ENCODE data around the gene PRDM16.

Gene PRDM16

GRCh38 chr1:3410142-3410925 lies 341.3 kb downstream of the PRDM16 start:
- DNase-seq = no peak

- DNase-seq = no peak
Measured at GRCh38 chr1:3411806-3412205, 342.8 kb downstream of the PRDM16 start.

GRCh38 chr1:3412376-3412775 lies 343.4 kb downstream of the PRDM16 start:
- no peak for DNase-seq

GRCh38 chr1:3413975-3414710 lies 345.1 kb downstream of the PRDM16 start:
- DNase-seq = no peak

- DNase-seq = no peak
Measured at GRCh38 chr1:3415260-3416090, 346.5 kb downstream of the PRDM16 start.

GRCh38 chr1:3417082-3417739 lies 348.2 kb downstream of the PRDM16 start:
- DNase-seq = no peak

- no peak for DNase-seq
Measured at GRCh38 chr1:3417934-3418333, 348.9 kb downstream of the PRDM16 start.

- DNase-seq = no peak
Measured at GRCh38 chr1:3418600-3418999, 349.6 kb downstream of the PRDM16 start.

GRCh38 chr1:3419415-3420204 lies 350.6 kb downstream of the PRDM16 start:
- no peak for DNase-seq

- no peak for DNase-seq
Measured at GRCh38 chr1:3420218-3420951, 351.4 kb downstream of the PRDM16 start.

GRCh38 chr1:3422638-3423037 lies 353.6 kb downstream of the PRDM16 start:
- no peak for DNase-seq

- no peak for DNase-seq
Measured at GRCh38 chr1:3423245-3423829, 354.3 kb downstream of the PRDM16 start.

GRCh38 chr1:3423896-3424611 lies 355.1 kb downstream of the PRDM16 start:
- no peak for DNase-seq

- DNase-seq = no peak
Measured at GRCh38 chr1:3425486-3426215, 356.6 kb downstream of the PRDM16 start.

- DNase-seq = no peak
Measured at GRCh38 chr1:3426956-3427535, 358.0 kb downstream of the PRDM16 start.

GRCh38 chr1:3427711-3428704 lies 359.0 kb downstream of the PRDM16 start:
- DNase-seq = no peak

- DNase-seq = no peak
Measured at GRCh38 chr1:3428899-3429298, 359.9 kb downstream of the PRDM16 start.

- DNase-seq = no peak
Measured at GRCh38 chr1:3429320-3429719, 360.3 kb downstream of the PRDM16 start.
